Esophagus squamous epithelium (tissue), 4 donors: Measurements from ENCODE around the gene TFEC.

Experiments used
- CTCF ChIP-seq, 6 experiments: fragments of 450-650 bp in 4 of 6; fragments of 200-600 bp in 2 of 6; sonication (generic) in 2 of 6; IDR thresholded peaks; one replicate each; pipeline ENCODE4 v1.5.1; 2016 to 2019; ENCODE audit warnings: antibody characterized with exemption in 6 of 6, mild to moderate bottlenecking in 4 of 6, moderate library complexity in 4 of 6
- POLR2A ChIP-seq, 4 donors: fragments of 450-650 bp; IDR thresholded peaks; one replicate each; pipeline ENCODE4 v1.6.1; 2017; ENCODE audit warnings: antibody characterized with exemption in 4 of 4, mild to moderate bottlenecking in 4 of 4, moderate library complexity in 3 of 4

- TF ChIP-seq CTCF (IDR thresholded peaks at IDR 0.05): no peak
- no peak for TF ChIP-seq POLR2A (IDR thresholded peaks at IDR 0.05)
Measured at GRCh38 chr7:115937960-115938359, 92.6 kb downstream of the TFEC start.
